GM10847 (cell line): ENCODE results near the gene FEZ2.

Experiments
- POLR2A ChIP-seq: IDR thresholded peaks from 2 replicates; pipeline ENCODE4 v1.6.1; 2011; ENCODE audit not compliant: insufficient read length; ENCODE audit errors: extremely low read depth

Gene FEZ2

DNA sequence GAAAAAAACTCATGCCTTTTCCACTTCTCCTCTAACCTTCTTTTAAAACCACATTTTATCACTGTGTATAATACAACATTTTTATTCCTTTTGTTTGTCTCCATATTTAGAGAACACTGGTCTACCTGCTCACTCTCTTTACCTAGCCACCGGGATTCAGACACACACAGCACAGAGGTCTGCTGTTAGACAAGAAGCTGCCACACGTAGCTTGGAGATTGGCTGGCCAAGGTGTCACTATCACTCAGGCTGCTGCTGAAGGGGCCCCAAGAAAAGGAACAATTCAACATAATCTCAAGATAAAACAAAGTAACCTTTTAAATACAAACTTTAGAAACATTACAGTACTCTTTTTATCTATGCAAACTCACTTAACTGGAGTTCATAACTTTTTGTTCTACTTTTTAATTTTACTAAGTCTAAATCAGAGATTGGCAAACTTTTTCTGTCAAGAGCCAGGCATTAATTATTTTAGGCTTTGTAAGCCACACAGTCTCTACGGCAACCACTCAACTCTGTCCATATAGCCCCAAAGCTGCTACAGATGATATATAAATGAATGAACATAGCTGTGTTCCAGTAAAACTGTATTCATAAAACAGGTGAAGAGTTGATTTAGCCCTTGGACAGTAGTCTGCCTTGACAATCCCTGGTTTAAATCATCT, 25.8 kb downstream of the FEZ2 start:
- TF ChIP-seq POLR2A = no peak

GRCh38 chr2:36570416-36570815, 27.6 kb downstream of the FEZ2 start:
- TF ChIP-seq POLR2A = no peak

GRCh38 chr2:36569267-36569856, 28.6 kb downstream of the FEZ2 start:
- no peak for TF ChIP-seq POLR2A

DNA sequence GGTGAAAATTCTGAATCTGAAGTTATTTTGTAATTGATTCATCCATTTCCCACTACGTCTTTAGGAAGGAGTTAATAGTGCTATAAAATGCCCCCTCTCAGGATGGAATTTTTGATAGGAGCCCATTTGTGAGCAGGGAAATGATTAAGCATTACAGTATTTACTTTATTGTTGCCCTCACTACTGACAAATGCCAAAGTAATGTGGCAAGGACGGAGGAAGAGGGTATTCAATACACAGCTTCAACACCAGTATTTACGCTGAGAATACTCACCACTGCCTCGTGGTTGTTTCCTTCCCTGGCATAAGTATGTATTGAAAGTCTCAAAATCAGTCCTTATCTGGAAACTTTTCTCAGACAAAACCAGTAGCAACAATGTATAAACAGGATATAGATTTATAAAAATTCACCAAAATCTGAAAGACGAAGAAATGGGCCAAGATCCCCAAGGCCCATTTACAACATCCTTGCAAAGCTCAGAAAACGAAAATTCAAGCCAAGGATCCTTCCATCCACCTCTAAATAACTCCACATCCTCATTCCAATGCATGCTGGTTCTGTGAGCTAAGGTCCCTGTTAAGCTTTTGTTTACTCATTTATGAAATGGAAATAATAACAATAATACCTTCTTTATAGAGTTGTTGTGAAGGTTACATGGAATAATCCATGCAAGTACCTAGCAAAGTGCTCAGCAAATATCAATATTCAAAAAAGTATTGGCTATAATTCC, 29.3 kb downstream of the FEZ2 start:
- TF ChIP-seq POLR2A = no peak

- TF ChIP-seq POLR2A = no peak
Measured at GRCh38 chr2:36567711-36568408, 30.1 kb downstream of the FEZ2 start.

DNA sequence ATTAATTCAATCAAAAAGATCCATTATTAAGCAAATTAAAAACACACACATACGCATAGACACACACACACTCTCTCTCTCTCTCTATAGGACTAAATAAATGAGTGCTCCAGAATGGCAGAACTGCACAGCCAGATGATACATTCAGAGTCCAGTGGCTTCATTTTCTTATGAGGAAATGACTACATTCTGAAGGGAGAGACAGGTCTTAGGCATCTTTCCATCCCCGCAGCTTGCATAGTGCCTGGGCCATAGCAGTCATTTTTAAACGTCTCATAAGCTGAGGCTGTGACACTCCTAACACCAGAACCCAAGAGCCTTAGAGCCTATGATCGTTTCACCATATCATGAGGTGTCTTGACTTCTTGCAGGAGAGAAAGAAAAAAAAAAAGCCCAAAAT, 31.1 kb downstream of the FEZ2 start:
- no peak for TF ChIP-seq POLR2A

DNA sequence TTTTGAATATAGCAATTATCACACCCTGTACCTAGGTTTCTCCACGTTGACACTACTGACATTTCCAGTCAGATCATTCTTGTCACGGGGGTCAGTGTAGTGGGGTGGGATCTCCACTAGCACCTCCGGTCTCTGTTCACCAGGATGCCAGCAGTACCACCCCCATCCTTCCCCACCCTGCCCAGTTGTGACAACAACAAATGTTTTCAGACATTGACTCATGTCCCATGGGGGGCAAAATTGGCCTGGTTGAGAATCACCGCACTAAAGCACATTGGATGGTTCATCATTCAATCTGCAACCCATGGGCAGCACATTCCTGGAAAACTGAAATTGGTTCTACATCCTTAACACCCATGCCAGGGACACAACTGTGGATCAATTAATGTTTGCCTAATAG, 32.3 kb downstream of the FEZ2 start:
- no peak for TF ChIP-seq POLR2A

GRCh38 chr2:36564377-36564930, 33.5 kb downstream of the FEZ2 start:
- no peak for TF ChIP-seq POLR2A

- no peak for TF ChIP-seq POLR2A
Measured at GRCh38 chr2:36562973-36563532, 34.9 kb downstream of the FEZ2 start.

- no peak for TF ChIP-seq POLR2A
Measured at GRCh38 chr2:36562240-36562639, 35.7 kb downstream of the FEZ2 start.

DNA sequence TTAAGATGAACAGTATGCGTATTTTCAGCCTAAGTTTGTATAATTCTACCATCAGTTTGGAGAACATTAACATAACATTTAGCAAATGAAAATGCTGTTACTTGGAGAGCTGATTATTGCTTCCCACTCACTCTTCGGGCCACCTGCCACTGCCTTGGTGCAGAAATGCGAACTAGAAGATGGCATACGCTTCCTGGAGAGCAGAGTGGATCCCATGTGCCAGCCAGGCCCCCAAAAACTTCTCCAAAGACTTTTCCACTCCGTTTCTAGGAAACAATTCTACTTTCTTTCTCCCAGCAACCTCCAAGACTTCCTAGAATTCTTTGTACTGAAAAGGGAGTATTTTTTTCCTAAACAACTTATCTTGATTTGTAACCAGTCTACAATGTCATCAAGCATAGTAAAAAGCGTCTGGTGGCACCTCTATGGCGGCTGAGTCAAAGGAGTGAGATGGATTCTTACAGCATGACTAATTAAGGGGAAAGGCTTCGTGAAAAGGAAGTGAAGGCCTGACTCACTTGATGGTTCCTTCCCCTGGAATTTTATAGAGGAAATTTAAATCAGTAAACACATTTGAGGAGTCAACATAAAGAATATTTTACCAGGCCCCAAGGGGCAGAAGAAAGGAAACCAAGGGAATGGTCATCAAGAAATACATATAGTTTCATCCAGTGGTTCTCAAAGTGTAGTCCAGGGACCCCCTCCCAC, 36.6 kb downstream of the FEZ2 start:
- no peak for TF ChIP-seq POLR2A

GRCh38 chr2:36560726-36561125, 37.2 kb downstream of the FEZ2 start:
- no peak for TF ChIP-seq POLR2A

- TF ChIP-seq POLR2A = no peak
Measured at GRCh38 chr2:36559221-36559942, 38.6 kb downstream of the FEZ2 start.

DNA sequence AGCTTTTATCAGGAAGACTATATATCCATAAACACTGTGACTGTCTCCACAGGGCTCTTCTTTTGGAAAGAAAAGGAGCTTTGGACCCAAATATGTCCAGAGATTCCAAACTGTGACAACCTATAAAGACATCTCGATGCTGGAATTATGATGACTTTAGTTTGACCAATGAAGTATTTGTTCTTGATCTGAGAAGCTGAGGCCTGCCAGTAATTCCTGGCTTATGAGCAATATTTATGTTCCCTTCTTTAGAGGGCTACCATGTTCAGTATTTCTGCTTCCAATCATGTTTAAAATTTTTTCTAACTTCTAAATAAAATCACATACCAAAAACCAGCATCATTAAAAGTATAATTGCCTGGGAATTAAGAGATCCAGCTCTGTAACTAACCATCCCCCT, 41.1 kb downstream of the FEZ2 start:
- TF ChIP-seq POLR2A = no peak
